ENCODE data around the gene SDHD. TPM values are rescaled to one million over a fixed set of nuclear protein-coding genes. Genes with fewer than 3 reads are reported as not detected.

SDHD gene
- total and polyA plus RNA-seq, 9 of the 15 experiments (the other 6 are each of a cell fraction or from before 2014, with no cell fraction given) = 150 to 1,225 (median 215) TPM

DNA sequence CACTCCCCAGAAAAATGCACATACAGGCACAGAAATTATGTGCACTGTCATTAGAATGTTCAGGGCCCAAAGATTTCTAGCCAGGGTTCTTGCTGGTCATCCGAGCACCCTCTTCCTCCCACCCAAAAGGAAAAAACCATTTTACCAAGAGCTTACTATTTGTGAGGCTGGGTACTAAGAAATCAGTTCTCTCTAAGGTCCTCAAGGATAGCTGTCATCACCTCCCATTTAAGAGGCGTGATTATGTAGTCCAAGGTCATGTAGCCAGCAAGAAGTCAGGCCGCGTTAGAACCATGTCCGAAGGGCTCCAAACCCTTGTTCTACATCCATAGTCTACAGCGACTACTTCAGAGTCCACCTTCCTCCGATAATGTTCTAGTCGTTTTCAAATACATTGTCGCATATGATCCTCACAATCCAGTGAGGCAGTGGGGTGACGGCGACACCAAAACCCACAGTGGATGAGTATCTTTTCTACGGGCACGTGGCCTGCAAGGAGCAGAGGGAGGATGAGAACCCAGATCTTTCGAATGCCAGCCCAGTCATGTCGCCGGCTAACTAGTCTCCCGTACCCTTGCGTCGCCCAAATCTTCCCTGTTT, 751 bp upstream of the SDHD start:
- ChIA-PET CTCF (ENCODE audit: low intra/inter-chr PET ratio) (no interaction called here), POLR2A (interaction anchor here (1.3 to 1.7 kb wide), 2 partner anchors 11 to 43 kb away, joined by 5 to 9 read pairs; no protein-coding TSS in a partner anchor)
- H4K20me1 ChIP-seq (replicated peaks; ENCODE audit: control insufficient read depth, insufficient read depth, low read length) = no peaks in the 10 kb centered on the region
- intact Hi-C loops (cut with micrococcal nuclease) (loop anchor here (5.0 kb wide), 2 partner anchors 154 to 209 kb away; partner anchors contain the start of genes CFAP68 and FDXACB1), in situ Hi-C loops (cut with MboI) (no loop called here)
- H3K4me3 ChIP-seq = peak overlapping the region; percentile 84
- peak; percentile 67 for ATAC-seq
- H3K36me3 ChIP-seq (ENCODE audit: control insufficient read depth, insufficient read depth, low read length) = peaks cover 85% of the 10 kb centered on the region
- peaks cover 0 to 19% of the 10 kb centered on the region in 2 experiments; a peak in 3 of 5 replicates for H3K4me1 ChIP-seq (replicated peaks in 1 of 2; ENCODE audit: control insufficient read depth in 2 of 2, insufficient read depth in 2 of 2, low read length in 2 of 2)
- H3K27me3 ChIP-seq (ENCODE audit: control insufficient read depth in 2 of 2, insufficient read depth in 2 of 2, low read length in 2 of 2) = no peaks in the 10 kb centered on the region
- peak overlapping the region; percentile 93 to 98 for H3K9ac ChIP-seq (ENCODE audit: insufficient read depth in 1 of 2, low read depth in 2 of 2, low read length in 2 of 2)
- 0% methylated on average over 19 of the region's 19 CpGs for WGBS (ENCODE audit: insufficient coverage, low coverage, missing lambda C conversion rate)
- H3K9me1 ChIP-seq (ENCODE audit: control insufficient read depth, insufficient read depth, low read length) = no peaks in the 10 kb centered on the region
- BruUV-seq (replicated peaks) = TSS peak; percentile 78
- H3K9me3 ChIP-seq (replicated peaks; ENCODE audit: control insufficient read depth, insufficient read depth, low read depth, low read length) = 0 out of 2 replicates have a peak, but pooled peaks cover 3% of the 10 kb centered on the region
- peak; percentile 40 for FAIRE-seq
- DNase-seq (ENCODE audit: extremely low read depth in 1 of 4, low spot score in 3 of 4) = peak; percentile 33 to 60 (median 44)
- peak overlapping the region; percentile 84 for H3K27ac ChIP-seq (ENCODE audit: extremely low read depth, low read depth, low read length)
- peaks cover 70% of the 10 kb centered on the region for H3K79me2 ChIP-seq (ENCODE audit: control insufficient read depth, insufficient read depth, low read length)
- peak overlapping the region; percentile 100 for H3K4me2 ChIP-seq (ENCODE audit: insufficient read depth, low read length)
- H2AFZ ChIP-seq (ENCODE audit: low read depth, low read length) = peak overlapping the region; percentile 95
- TF ChIP-seq, protein P1, sequence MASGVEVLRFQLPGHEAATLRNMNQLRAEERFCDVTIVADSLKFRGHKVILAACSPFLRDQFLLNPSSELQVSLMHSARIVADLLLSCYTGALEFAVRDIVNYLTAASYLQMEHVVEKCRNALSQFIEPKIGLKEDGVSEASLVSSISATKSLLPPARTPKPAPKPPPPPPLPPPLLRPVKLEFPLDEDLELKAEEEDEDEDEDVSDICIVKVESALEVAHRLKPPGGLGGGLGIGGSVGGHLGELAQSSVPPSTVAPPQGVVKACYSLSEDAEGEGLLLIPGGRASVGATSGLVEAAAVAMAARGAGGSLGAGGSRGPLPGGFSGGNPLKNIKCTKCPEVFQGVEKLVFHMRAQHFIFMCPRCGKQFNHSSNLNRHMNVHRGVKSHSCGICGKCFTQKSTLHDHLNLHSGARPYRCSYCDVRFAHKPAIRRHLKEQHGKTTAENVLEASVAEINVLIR (CRISPR knock-in tag; IDR thresholded peaks at IDR 0.05) = no peak
- TF ChIP-seq, protein P2, sequence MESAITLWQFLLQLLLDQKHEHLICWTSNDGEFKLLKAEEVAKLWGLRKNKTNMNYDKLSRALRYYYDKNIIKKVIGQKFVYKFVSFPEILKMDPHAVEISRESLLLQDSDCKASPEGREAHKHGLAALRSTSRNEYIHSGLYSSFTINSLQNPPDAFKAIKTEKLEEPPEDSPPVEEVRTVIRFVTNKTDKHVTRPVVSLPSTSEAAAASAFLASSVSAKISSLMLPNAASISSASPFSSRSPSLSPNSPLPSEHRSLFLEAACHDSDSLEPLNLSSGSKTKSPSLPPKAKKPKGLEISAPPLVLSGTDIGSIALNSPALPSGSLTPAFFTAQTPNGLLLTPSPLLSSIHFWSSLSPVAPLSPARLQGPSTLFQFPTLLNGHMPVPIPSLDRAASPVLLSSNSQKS (CRISPR knock-in tag; IDR thresholded peaks at IDR 0.05) = no peak
- TF ChIP-seq CHCHD3 (CRISPR knock-in tag; IDR thresholded peaks at IDR 0.05) = no peak
- no peak for TF ChIP-seq ZNF764 (CRISPR knock-in tag; IDR thresholded peaks at IDR 0.05; ENCODE audit: low read depth)
- no peak for TF ChIP-seq PURB (CRISPR knock-in tag; IDR thresholded peaks at IDR 0.05; ENCODE audit: low read depth)
- TF ChIP-seq, protein P3, sequence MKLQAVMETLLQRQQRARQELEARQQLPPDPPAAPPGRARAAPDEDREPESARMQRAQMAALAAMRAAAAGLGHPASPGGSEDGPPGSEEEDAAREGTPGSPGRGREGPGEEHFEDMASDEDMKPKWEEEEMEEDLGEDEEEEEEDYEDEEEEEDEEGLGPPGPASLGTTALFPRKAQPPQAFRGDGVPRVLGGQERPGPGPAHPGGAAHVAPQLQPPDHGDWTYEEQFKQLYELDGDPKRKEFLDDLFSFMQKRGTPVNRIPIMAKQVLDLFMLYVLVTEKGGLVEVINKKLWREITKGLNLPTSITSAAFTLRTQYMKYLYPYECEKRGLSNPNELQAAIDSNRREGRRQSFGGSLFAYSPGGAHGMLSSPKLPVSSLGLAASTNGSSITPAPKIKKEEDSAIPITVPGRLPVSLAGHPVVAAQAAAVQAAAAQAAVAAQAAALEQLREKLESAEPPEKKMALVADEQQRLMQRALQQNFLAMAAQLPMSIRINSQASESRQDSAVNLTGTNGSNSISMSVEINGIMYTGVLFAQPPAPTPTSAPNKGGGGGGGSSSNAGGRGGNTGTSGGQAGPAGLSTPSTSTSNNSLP (IDR thresholded peaks at IDR 0.05; ENCODE audit: borderline replicate concordance, low read depth, low read length) = no peak
- TF ChIP-seq NCOA1 (IDR thresholded peaks at IDR 0.05; ENCODE audit: low read depth) = no peak
- no peak for TF ChIP-seq TEAD2 (tag; IDR thresholded peaks at IDR 0.05)
- no peak for TF ChIP-seq RBM15 (IDR thresholded peaks at IDR 0.05; ENCODE audit: insufficient read depth, low read length)
- TF ChIP-seq CC2D1A (IDR thresholded peaks at IDR 0.05) = peak; percentile 77; the same call in 1 of the 2 replicates
- peak; percentile 53 to 56; a peak in 1 of 4 replicates for TF ChIP-seq SIN3A (IDR thresholded peaks at IDR 0.05; ENCODE audit: borderline replicate concordance in 2 of 2, control insufficient read depth in 1 of 2, low read depth in 2 of 2, low read length in 2 of 2)
- TF ChIP-seq, protein P4, sequence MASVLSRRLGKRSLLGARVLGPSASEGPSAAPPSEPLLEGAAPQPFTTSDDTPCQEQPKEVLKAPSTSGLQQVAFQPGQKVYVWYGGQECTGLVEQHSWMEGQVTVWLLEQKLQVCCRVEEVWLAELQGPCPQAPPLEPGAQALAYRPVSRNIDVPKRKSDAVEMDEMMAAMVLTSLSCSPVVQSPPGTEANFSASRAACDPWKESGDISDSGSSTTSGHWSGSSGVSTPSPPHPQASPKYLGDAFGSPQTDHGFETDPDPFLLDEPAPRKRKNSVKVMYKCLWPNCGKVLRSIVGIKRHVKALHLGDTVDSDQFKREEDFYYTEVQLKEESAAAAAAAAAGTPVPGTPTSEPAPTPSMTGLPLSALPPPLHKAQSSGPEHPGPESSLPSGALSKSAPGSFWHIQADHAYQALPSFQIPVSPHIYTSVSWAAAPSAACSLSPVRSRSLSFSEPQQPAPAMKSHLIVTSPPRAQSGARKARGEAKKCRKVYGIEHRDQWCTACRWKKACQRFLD (CRISPR knock-in tag; IDR thresholded peaks at IDR 0.05) = no peak
- no peak for TF ChIP-seq HMG20B (CRISPR knock-in tag; IDR thresholded peaks at IDR 0.05)
- no peak for TF ChIP-seq GATAD2B (IDR thresholded peaks at IDR 0.05; ENCODE audit: borderline replicate concordance)

Data from K562 (cell line).